Measurements from ENCODE around the gene EXOSC7. TPM values are rescaled to one million over a fixed set of nuclear protein-coding genes. Genes with fewer than 3 reads are reported as not detected.

EXOSC7 gene
- polyA plus RNA-seq, 1 donor from 2014 or later: 87.5 TPM

DNA sequence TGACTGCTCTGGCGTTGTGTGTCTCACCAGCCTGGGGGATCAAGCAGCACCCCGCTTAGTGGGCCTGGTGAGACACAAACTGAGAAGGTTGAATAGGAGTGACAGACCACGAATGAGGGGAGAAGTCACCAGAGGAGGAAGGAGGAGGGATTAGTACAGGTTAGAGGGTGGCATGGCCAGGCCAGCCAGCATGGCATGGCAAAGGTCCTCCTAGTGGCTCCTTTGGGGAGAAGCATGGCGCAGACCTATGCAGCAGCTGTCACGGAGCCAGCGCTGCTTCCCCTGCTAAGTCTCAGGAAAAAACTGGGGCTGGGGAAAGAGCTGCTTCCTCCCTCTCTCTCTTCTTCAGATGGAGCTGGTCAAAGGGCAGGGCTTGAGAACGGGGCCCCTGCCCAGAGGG, 48.7 kb upstream of the EXOSC7 start:
- H3K27me3 ChIP-seq (ENCODE audit: insufficient read depth, low read depth, low read length): no peaks in the 10 kb centered on the region
- no peak overlapping the region for H3K9ac ChIP-seq (ENCODE audit: low read length)
- H2AFZ ChIP-seq (ENCODE audit: low read depth, low read length): no peak overlapping the region
- no peaks in the 10 kb centered on the region for H3K9me2 ChIP-seq (ENCODE audit: insufficient read depth, low read length)
- H4K20me1 ChIP-seq (ENCODE audit: insufficient read depth): no peaks in the 10 kb centered on the region
- H3K36me3 ChIP-seq (ENCODE audit: insufficient read depth, low read length): no peaks in the 10 kb centered on the region
- H3K27ac ChIP-seq (ENCODE audit: low read length): no peak overlapping the region
- no peaks in the 10 kb centered on the region for H3K9me3 ChIP-seq (ENCODE audit: low read length)
- no peak for TF ChIP-seq SMC3 (conservative IDR thresholded peaks at IDR 0.05; ENCODE audit: poor library complexity)
- no peak for TF ChIP-seq EP300 (conservative IDR thresholded peaks at IDR 0.05; ENCODE audit: poor library complexity, severe bottlenecking)
- no peak for TF ChIP-seq POLR2AphosphoS5 (IDR thresholded peaks at IDR 0.05)
- TF ChIP-seq RAD21 (conservative IDR thresholded peaks at IDR 0.05): no peak
- H3F3A ChIP-seq (ENCODE audit: insufficient read depth, low read length, poor library complexity, severe bottlenecking): no peaks in the 10 kb centered on the region
- no peak overlapping the region for H3K4me2 ChIP-seq (ENCODE audit: low read length)
- no peaks in the 10 kb centered on the region for H3K79me2 ChIP-seq (replicated peaks; ENCODE audit: insufficient read depth, low read length)
- H3K4me3 ChIP-seq (ENCODE audit: low read length): no peak overlapping the region

DNA sequence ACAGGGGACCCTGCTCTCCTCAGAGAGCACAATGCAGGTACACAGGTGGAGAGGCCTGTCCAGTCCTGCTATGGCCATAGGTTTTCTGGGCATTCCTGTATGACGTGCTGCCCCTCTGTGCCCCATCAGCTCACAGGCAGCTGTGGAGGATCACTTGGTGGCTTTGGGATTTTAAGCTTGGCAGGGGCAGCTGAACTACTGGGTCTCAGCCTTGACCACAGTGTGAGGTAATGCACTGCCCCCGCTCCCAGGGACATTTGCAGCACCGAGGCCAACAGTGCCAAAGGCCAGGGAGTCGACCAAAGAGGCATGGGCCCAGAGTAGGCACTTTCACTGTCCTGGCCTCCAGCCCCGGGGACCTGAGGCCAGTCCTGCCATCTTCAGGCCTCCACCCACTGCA, 46.3 kb upstream of the EXOSC7 start:
- Histone ChIP-seq H3K4me2 (ENCODE audit: low read length) (no peak overlapping the region), H3K4me3 (ENCODE audit: low read length) (no peak overlapping the region)
- TF ChIP-seq, protein P1, sequence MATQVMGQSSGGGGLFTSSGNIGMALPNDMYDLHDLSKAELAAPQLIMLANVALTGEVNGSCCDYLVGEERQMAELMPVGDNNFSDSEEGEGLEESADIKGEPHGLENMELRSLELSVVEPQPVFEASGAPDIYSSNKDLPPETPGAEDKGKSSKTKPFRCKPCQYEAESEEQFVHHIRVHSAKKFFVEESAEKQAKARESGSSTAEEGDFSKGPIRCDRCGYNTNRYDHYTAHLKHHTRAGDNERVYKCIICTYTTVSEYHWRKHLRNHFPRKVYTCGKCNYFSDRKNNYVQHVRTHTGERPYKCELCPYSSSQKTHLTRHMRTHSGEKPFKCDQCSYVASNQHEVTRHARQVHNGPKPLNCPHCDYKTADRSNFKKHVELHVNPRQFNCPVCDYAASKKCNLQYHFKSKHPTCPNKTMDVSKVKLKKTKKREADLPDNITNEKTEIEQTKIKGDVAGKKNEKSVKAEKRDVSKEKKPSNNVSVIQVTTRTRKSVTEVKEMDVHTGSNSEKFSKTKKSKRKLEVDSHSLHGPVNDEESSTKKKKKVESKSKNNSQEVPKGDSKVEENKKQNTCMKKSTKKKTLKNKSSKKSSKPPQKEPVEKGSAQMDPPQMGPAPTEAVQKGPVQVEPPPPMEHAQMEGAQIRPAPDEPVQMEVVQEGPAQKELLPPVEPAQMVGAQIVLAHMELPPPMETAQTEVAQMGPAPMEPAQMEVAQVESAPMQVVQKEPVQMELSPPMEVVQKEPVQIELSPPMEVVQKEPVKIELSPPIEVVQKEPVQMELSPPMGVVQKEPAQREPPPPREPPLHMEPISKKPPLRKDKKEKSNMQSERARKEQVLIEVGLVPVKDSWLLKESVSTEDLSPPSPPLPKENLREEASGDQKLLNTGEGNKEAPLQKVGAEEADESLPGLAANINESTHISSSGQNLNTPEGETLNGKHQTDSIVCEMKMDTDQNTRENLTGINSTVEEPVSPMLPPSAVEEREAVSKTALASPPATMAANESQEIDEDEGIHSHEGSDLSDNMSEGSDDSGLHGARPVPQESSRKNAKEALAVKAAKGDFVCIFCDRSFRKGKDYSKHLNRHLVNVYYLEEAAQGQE (IDR thresholded peaks at IDR 0.05; ENCODE audit: borderline replicate concordance): no peak
- TF ChIP-seq, protein P2, sequence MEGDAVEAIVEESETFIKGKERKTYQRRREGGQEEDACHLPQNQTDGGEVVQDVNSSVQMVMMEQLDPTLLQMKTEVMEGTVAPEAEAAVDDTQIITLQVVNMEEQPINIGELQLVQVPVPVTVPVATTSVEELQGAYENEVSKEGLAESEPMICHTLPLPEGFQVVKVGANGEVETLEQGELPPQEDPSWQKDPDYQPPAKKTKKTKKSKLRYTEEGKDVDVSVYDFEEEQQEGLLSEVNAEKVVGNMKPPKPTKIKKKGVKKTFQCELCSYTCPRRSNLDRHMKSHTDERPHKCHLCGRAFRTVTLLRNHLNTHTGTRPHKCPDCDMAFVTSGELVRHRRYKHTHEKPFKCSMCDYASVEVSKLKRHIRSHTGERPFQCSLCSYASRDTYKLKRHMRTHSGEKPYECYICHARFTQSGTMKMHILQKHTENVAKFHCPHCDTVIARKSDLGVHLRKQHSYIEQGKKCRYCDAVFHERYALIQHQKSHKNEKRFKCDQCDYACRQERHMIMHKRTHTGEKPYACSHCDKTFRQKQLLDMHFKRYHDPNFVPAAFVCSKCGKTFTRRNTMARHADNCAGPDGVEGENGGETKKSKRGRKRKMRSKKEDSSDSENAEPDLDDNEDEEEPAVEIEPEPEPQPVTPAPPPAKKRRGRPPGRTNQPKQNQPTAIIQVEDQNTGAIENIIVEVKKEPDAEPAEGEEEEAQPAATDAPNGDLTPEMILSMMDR (IDR thresholded peaks at IDR 0.05; ENCODE audit: poor library complexity, severe bottlenecking): no peak
- TF ChIP-seq RAD21 (conservative IDR thresholded peaks at IDR 0.05) (no peak), MXI1 (conservative IDR thresholded peaks at IDR 0.05; ENCODE audit: poor library complexity, severe bottlenecking) (no peak), POLR2AphosphoS5 (IDR thresholded peaks at IDR 0.05) (no peak), EP300 (conservative IDR thresholded peaks at IDR 0.05; ENCODE audit: poor library complexity, severe bottlenecking) (no peak), EZH2 (IDR thresholded peaks at IDR 0.05; ENCODE audit: borderline replicate concordance, insufficient read depth, low read length, poor library complexity, severe bottlenecking) (no peak), TAF1 (IDR thresholded peaks at IDR 0.05; ENCODE audit: low read depth) (no peak)

DNA sequence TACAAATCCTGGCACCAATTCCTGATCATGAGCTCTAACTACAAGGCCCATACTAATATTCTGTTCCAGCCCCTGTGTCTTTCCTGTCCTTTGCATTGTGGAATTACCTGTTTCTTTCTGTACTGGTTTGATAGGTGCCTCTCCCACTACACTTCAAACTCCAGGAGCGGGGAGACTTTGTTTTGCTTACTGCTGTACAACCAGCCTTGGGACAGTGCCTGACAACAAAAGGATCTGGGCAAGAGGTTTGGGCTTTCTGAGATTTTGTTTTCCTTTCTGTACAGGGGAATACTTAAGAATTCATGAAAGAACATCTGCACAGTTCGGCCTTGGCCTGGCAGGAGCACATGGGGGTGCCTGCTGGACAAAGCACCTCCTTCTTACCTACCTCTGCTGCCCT, 45.1 kb upstream of the EXOSC7 start:
- Histone ChIP-seq H3K27me3 (ENCODE audit: insufficient read depth, low read depth, low read length) (no peaks in the 10 kb centered on the region), H3F3A (ENCODE audit: insufficient read depth, low read length, poor library complexity, severe bottlenecking) (no peaks in the 10 kb centered on the region), H3K9me2 (ENCODE audit: insufficient read depth, low read length) (no peaks in the 10 kb centered on the region), H3K79me2 (replicated peaks; ENCODE audit: insufficient read depth, low read length) (no peaks in the 10 kb centered on the region), H4K20me1 (ENCODE audit: insufficient read depth) (no peaks in the 10 kb centered on the region), H3K4me3 (ENCODE audit: low read length) (no peak overlapping the region), H3K27ac (ENCODE audit: low read length) (no peak overlapping the region), H2AFZ (ENCODE audit: low read depth, low read length) (no peak overlapping the region), H3K36me3 (ENCODE audit: insufficient read depth, low read length) (no peaks in the 10 kb centered on the region), H3K9me3 (ENCODE audit: low read length) (no peaks in the 10 kb centered on the region), H3K9ac (ENCODE audit: low read length) (no peak overlapping the region), H3K4me2 (ENCODE audit: low read length) (no peak overlapping the region)
- TF ChIP-seq, protein P1 (IDR thresholded peaks at IDR 0.05; ENCODE audit: borderline replicate concordance): no peak

More for the DNA sequence above, 46.3 kb upstream of the EXOSC7 start:
- H3K36me3 ChIP-seq (ENCODE audit: insufficient read depth, low read length): no peaks in the 10 kb centered on the region
- no peaks in the 10 kb centered on the region for H3K79me2 ChIP-seq (replicated peaks; ENCODE audit: insufficient read depth, low read length)
- H3K9me2 ChIP-seq (ENCODE audit: insufficient read depth, low read length): no peaks in the 10 kb centered on the region
- H4K20me1 ChIP-seq (ENCODE audit: insufficient read depth): no peaks in the 10 kb centered on the region
- no peak overlapping the region for H2AFZ ChIP-seq (ENCODE audit: low read depth, low read length)
- no peak overlapping the region for H3K27ac ChIP-seq (ENCODE audit: low read length)
- H3K27me3 ChIP-seq (ENCODE audit: insufficient read depth, low read depth, low read length): no peaks in the 10 kb centered on the region
- no peak overlapping the region for H3K9ac ChIP-seq (ENCODE audit: low read length)
- H3F3A ChIP-seq (ENCODE audit: insufficient read depth, low read length, poor library complexity, severe bottlenecking): no peaks in the 10 kb centered on the region
- no peaks in the 10 kb centered on the region for H3K9me3 ChIP-seq (ENCODE audit: low read length)
